HepG2 (cell line): ENCODE data around the gene JAKMIP2. TPM values are rescaled to one million over a fixed set of nuclear protein-coding genes. Genes with fewer than 3 reads are reported as not detected.
"Not testable (repeated sequence)": the region's sequence is repeated elsewhere in the genome, so short reads cannot be mapped to it uniquely, and the experiment has no call there.

Experiments
- ATAC-seq: fragments of 200-7000 bp; cut with Tn5 transposase; 3 replicates; pipeline ENCODE4 v1.9.1; 2020; ENCODE audit warnings: mild to moderate bottlenecking, moderate library complexity
- BruUV-seq: library from RNA; stranded (reverse); fragments of 400-500 nt; replicated peaks from 2 replicates; lab custom pipeline; 2021; lab: Mats Ljungman, UMichigan
- CTCF ChIA-PET: fragments of 300-600 bp; formaldehyde crosslinking; extraction: SDS; loops from one replicate; lab custom pipeline; 2021; ENCODE audit warnings: low total read pairs, inconsistent platforms, low intra/inter-chr PET ratio; lab: Yijun Ruan, JAX
- POLR2A ChIA-PET: fragments of 350-600 bp; sonication (Branson Sonifier 250); formaldehyde crosslinking; loops from one replicate; lab custom pipeline; 2020; ENCODE audit warnings: antibody characterized with exemption, inconsistent platforms; lab: Yijun Ruan, JAX
- DNase-seq: peaks from one replicate; pipeline ENCODE4 v3.0.0-alpha.2; 2015; ENCODE audit warnings: low spot score
- FAIRE-seq: peaks from 3 replicates; lab custom pipeline; 2011; peaks lifted over from hg19 to GRCh38; lab: Jason Lieb, UNC
- H2AFZ ChIP-seq: one replicate; pipeline ENCODE4 v1.6.1; 2011; ENCODE audit warnings: low read length, inconsistent platforms
- H3K27ac ChIP-seq: fragments of 300-600 bp; 3 replicates; pipeline ENCODE4 v1.8.0; 2011; ENCODE audit warnings: mixed run types, mild to moderate bottlenecking, mixed read lengths, low read length, inconsistent platforms; ENCODE audit not compliant: insufficient read depth; ENCODE audit errors: extremely low read length
- H3K27me3 ChIP-seq, 2 experiments: fragments of 200-600 bp in 1 of 2; 2 replicates in 1 of 2; 3 replicates in 1 of 2; pipeline versions ENCODE4 v1.6.0 to v1.8.0; 2011; ENCODE audit warnings: low read length in 2 of 2, mild to moderate bottlenecking in 2 of 2, moderate library complexity in 2 of 2, inconsistent platforms in 1 of 2; ENCODE audit not compliant: insufficient read depth in 2 of 2, control insufficient read depth in 1 of 2
- H3K36me3 ChIP-seq, 2 experiments: fragments of 200-600 bp in 1 of 2; replicated peaks in 1 of 2; 2 replicates in 1 of 2; 3 replicates in 1 of 2; pipeline versions ENCODE4 v1.5.1 to v1.8.0; 2011; ENCODE audit warnings: low read length in 2 of 2, inconsistent platforms in 1 of 2; ENCODE audit not compliant: insufficient read depth in 2 of 2, control insufficient read depth in 1 of 2
- H3K4me1 ChIP-seq: 2 replicates; pipeline ENCODE4 v1.5.1; 2012; ENCODE audit warnings: low read length, inconsistent platforms; ENCODE audit not compliant: insufficient read depth
- H3K4me2 ChIP-seq: 2 replicates; pipeline ENCODE4 v1.6.0; 2011; ENCODE audit warnings: low read depth, low read length, inconsistent platforms
- H3K4me3 ChIP-seq, 3 experiments: fragments of 200-600 bp in 1 of 3; sonication (generic), shearing (Covaris generic) in 1 of 3; replicated peaks in 1 of 3; 2 replicates each; pipeline ENCODE4 v1.5.1; 2011 to 2016; ENCODE audit warnings: low read length in 3 of 3, inconsistent platforms in 2 of 3, low read depth in 2 of 3, mild to moderate bottlenecking in 2 of 3, control low read depth in 1 of 3, mixed read lengths in 1 of 3; ENCODE audit not compliant: insufficient read depth in 1 of 3
- H3K79me2 ChIP-seq: one replicate; pipeline ENCODE4 v1.6.1; 2011; ENCODE audit warnings: low read length, inconsistent platforms; ENCODE audit not compliant: insufficient read depth
- H3K9ac ChIP-seq: 2 replicates; pipeline ENCODE4 v1.6.0; 2011; ENCODE audit warnings: mild to moderate bottlenecking, low read depth, low read length, inconsistent platforms; ENCODE audit not compliant: insufficient read depth
- H3K9me3 ChIP-seq: 2 replicates; pipeline ENCODE4 v1.5.1; 2012; ENCODE audit warnings: mild to moderate bottlenecking, low read length
- H4K20me1 ChIP-seq: 2 replicates; pipeline ENCODE4 v1.6.0; 2011; ENCODE audit warnings: inconsistent platforms, mild to moderate bottlenecking, low read length, moderate library complexity; ENCODE audit not compliant: insufficient read depth
- CEBPB ChIP-seq: IDR thresholded peaks from 2 replicates; pipeline ENCODE4 v1.6.1; 2011; ENCODE audit warnings: low read depth, low read length, improper control_type of control experiment, borderline replicate concordance
- CEBPG ChIP-seq: IDR thresholded peaks from 2 replicates; pipeline ENCODE4 v1.6.1; 2016
- ZNF770 ChIP-seq: sonication (generic); formaldehyde crosslinking; IDR thresholded peaks from 2 replicates; pipeline ENCODE4 v1.5.0; 2020; ENCODE audit warnings: mild to moderate bottlenecking, missing genetic modification reagents
- WGBS: methylation state at CpG from one replicate; pipeline ENCODE4 v1.1.6; 2017; ENCODE audit warnings: low lambda C conversion rate; 5-methylcytosine and 5-hydroxymethylcytosine counted together
- in situ Hi-C: cut with HindIII; loops from 2 replicates; pipeline ENCODE4 v1.10.0; 2017; ENCODE audit warnings: low pct_unique_long_range_greater_than_20kb; ENCODE audit not compliant: extremely low pct_ligation_motif_present
- intact Hi-C: fragments of 100-400 bp; cut with micrococcal nuclease; formaldehyde crosslinking; loops from one replicate; pipeline ENCODE4 v1.10.0; 2022; ENCODE audit not compliant: unreplicated experiment
- polyA plus RNA-seq, 8 experiments: library from polyadenylated mRNA; depleted of rRNA in 3 of 8; stranded (reverse) in 7 of 8; unstranded in 1 of 8; fragments of >200 nt; fragmentation: Illumina TruSeq in 4 of 8; extraction: Trizol in 4 of 8; gene quantifications; 2 replicates each; pipeline versions ENCODE4 v1.2.1 to v1.2.3, GENCODE V29; 2011 to 2016; ENCODE audit warnings: low read depth in 4 of 8, missing spikeins in 1 of 8, mixed read lengths in 1 of 8; ENCODE audit not compliant: insufficient read depth in 1 of 8
- total RNA-seq, 5 experiments: library from RNA; depleted of rRNA; stranded (reverse); fragments of >200 nt; fragmentation: Illumina TruSeq; extraction: Trizol; gene quantifications; 2 replicates each; pipeline ENCODE4 v1.2.3, GENCODE V29; 2016; ENCODE audit warnings: low read depth in 1 of 5
- TF ChIP-seq, protein P1 (sequence below): IDR thresholded peaks from 2 replicates; pipeline ENCODE4 v1.6.1; 2016; ENCODE audit warnings: missing biosample characterization, missing genetic modification reagents, low read depth

JAKMIP2 gene
- total and polyA plus RNA-seq, 2 of the 13 experiments (the other 11 are each of a cell fraction or from before 2014, with no cell fraction given), result 0.04 to 2.1 TPM

DNA sequence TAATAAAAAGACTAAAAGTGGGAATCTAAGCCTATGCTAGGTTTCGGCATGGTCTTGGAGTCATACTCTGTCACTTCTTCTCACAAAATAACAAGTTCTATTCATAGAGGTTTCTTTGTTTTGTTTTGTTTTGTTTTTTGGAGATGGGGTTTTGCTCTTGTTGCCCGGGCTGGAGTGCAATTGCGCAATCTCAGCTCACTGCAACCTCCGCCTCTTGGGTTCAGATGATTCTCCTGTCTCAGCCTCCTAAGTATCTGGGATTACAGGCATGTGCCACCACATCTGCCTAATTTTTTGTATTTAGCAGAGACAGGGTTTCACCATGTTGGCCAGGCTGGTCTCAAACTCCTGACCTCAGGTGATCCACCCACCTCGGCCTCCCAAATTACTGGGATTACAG, 147.1 kb downstream of the JAKMIP2 start:
- BruUV-seq, H3K27me3 ChIP-seq, H3K9me3 ChIP-seq, FAIRE-seq, DNase-seq, H3K4me3 ChIP-seq, POLR2A ChIA-PET, ATAC-seq, H3K27ac ChIP-seq, intact Hi-C loops, H3K9ac ChIP-seq, H3K79me2 ChIP-seq: not testable (repeated sequence)
- 57% methylated on average over 5 of the region's 5 CpGs for WGBS
- peak; percentile 65 for TF ChIP-seq ZNF770 (CRISPR knock-in tag)
- peak; percentile 80 for TF ChIP-seq CEBPB
- peak; percentile 57 for TF ChIP-seq CEBPG (CRISPR knock-in tag)
- TF ChIP-seq, all 625 proteins: peak for 3; not testable (repeated sequence) for 622
- CTCF ChIA-PET, H2AFZ ChIP-seq, H3K36me3 ChIP-seq, H3K4me2 ChIP-seq, H4K20me1 ChIP-seq, in situ Hi-C loops: not testable (repeated sequence)
- H3K4me1 ChIP-seq, result peaks cover 19% of the 10 kb centered on the region

DNA sequence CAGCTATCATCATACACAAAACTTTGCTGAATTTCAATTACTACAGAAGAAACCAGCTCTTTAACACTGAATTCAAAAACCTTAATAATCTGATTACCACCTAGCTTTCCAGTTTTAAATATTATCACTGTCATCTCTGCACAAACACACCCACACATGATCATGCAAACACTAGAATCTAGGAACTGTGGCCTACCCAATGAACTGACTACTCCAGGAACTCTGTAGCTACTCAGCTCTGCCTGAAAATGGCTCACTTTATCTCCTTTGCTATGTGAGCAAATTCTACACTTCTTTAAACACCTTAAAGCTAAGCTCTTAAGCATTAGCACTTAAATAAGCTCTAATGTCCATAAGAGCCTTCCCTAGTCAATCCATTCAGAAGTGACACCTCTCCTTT, 149.4 kb downstream of the JAKMIP2 start:
- BruUV-seq, result no TSS peak
- no peak overlapping the region for H3K4me3 ChIP-seq
- H3K4me2 ChIP-seq, result no peak overlapping the region
- TF ChIP-seq, protein P1, sequence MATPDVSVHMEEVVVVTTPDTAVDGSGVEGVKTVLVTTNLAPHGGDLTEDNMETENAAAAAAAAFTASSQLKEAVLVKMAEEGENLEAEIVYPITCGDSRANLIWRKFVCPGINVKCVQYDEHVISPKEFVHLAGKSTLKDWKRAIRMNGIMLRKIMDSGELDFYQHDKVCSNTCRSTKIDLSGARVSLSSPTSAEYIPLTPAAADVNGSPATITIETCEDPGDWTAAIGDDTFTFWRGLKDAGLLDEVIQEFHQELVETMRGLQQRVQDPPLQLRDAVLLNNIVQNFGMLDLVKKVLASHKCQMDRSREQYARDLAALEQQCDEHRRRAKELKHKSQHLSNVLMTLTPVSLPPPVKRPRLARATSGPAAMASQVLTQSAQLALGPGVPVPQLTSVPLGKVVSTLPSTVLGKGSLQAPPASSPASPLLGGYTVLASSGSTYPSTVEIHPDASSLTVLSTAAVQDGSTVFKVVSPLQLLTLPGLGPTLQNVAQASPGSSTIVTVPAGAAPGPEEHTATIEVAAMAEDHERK (CRISPR knock-in tag), result no peak
- TF ChIP-seq, all 625 proteins: peak for 0
- FAIRE-seq, result no peak
- intact Hi-C loops (no loop called here), in situ Hi-C loops (no loop called here)
- Histone ChIP-seq H3K27me3 (no peaks in the 10 kb centered on the region), H3K79me2 (no peaks in the 10 kb centered on the region), H3K36me3 (no peaks in the 10 kb centered on the region), H3K4me1 (no peaks in the 10 kb centered on the region), H3K27ac (no peak overlapping the region), H3K9ac (no peak overlapping the region), H4K20me1 (no peaks in the 10 kb centered on the region), H2AFZ (no peak overlapping the region), H3K9me3 (no peaks in the 10 kb centered on the region)
- DNase-seq, result no peak
- ChIA-PET POLR2A (no interaction called here), CTCF (no interaction called here)
- no peak for ATAC-seq
